NCI-H82 (cell line): ENCODE data around the gene GALNT9.
A peak's percentile ranks its signal among the peaks of the same experiment; 100 is the strongest.
"Not testable (repeated sequence)": the region's sequence is repeated elsewhere in the genome, so short reads cannot be mapped to it uniquely, and the experiment has no call there.

ENCODE experiments used
- DNase-seq: peaks from one replicate; lab custom pipeline; 2025; lab: John Stamatoyannopoulos, UW

The GALNT9 gene

DNA sequence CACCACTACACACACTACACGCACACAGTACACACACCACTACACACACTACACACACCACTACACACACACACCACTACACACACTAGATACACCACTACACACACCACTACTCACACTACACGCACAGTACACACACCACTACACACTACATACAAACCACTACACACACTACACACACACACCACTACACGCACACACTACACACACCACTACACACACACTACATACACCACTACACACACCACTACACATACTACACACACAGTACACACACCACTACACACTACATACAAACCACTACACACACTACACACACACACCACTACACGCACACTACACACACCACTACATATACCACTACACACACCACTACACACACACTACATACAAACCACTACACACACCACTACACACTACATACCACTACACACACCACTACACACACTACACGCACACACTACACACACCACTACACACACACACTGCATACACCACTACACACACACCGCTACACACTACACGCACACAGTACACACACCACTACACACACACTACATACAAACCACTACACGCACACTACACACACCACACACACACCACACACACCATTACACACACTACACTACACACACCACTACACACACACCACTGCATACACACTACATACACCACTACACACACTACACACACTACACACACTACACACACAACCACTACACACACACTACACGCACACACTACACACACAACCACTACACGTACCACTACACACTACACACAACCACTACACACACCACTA lies 173.4 kb downstream of the GALNT9 start:
- no peak for DNase-seq

DNA sequence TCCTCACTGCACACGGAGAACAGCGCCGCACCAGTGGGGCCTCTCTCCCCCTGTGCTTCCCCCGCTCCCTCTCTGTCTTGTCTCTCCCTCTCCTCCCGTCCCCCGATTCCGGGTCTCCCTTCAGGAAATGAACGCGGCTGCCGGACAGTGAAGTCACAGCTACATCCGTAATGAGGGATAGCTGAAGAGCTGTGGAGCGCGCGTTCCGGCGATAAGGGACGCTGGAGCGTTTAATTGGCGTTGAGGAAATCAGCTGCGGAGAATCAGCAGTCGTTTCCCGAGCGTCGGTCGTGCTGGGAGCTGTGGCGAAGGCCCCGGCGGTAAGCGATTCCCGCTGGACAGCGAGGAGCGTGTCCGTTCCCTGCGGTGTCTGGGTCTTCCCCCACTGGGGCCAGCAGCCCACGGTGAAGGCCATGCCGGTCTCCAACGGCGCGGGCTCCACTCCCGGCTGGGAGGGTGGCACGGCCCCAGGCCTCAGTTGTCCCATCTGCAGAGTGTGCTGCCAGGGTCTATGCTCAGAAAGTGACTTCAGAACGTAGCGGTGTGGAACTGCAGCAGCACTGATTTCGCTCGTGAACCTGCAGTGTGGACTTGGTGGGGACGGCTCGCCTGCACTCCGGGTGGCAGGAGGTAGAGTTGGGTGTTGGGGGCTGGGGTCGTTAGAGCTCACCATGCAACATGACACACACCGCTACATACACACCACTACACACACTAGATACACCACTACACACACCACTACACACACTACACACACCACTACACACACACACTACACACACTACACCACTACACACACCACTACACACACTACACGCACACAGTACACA lies 174.2 kb downstream of the GALNT9 start:
- DNase-seq, result no peak

DNA sequence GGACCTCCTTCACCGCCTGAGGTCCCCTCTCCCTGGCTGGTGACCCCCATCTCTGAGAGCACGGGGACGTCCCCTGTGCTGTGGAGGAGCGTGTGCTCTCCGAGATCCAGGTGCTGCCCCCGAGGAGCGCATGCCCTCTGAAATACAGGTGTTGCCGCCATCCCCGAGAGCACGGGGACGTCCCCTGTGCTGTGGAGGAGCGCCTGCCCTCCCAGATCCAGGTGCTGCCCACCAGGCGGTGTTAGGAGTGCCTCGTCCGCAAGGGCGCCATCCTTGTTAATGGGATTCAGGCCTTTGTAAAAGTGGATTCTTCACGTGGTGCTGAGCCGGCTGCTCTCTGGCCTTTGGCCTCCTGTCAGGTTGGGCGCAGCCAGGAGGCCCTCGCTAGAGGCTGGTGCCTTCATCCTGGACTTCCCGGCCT lies 175.0 kb downstream of the GALNT9 start:
- DNase-seq, result peak; percentile 49

DNA sequence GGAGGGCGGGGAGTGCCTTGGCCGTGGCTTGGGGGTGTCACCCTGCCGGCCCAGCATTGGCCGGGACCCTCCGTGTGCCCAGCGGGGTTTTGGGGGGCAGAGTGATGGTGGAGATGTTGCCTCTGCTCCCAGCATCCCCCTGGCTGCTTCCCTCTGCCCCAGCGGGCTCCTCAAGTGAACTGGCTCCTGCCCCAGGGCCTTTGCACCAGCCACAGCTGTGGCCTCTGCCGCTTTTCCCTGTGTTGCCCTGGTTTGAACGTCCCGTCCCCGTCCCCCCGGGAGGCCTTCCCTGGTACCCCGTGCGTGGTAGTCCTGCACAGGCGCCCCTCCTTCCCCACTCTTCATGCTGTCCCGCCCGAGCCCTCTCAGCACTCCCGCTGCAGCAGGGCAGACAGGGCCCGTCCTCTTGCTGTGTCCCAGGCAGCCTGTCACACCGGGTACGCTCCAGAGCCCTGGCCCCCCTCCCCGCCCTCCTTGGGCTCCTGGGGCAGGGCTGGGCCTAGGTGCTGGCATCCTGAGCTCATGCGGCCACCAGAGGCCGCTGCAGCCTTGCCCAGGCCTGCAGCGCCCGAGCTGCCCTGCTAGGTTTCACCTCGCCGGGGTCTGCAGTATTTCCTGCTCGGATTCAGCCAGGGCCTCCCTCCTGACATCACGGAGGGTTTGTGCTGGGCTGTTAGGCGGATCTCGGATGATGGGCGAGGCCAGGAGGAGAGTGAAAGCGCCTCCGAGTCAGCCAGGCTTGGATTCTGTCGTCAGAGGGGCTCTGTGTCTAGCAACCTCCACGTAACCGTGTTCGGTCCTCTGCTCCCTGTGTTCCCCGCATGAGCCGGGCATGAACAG lies 175.7 kb downstream of the GALNT9 start:
- DNase-seq, result peak; percentile 92

DNA sequence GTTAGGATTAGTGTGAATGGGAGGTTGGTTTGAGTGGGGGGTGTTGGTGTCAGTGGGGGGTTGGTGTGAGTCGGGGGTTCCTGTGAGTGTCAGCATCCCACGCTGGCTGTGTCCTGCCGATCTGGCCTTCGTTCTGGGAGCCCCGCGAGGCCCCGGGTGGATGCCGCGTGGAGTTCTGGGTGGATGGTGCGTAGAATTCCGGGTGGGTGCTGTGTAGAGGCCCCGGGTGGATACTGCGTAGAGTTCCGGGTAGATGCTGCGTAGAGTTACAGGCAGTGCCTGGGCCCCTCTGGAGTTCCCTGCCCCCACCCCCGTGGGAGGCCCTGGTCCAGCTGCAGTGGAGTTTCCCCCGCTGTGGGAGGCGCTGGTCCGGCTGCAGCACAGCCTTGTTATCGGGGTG lies 176.4 kb downstream of the GALNT9 start:
- no peak for DNase-seq

DNA sequence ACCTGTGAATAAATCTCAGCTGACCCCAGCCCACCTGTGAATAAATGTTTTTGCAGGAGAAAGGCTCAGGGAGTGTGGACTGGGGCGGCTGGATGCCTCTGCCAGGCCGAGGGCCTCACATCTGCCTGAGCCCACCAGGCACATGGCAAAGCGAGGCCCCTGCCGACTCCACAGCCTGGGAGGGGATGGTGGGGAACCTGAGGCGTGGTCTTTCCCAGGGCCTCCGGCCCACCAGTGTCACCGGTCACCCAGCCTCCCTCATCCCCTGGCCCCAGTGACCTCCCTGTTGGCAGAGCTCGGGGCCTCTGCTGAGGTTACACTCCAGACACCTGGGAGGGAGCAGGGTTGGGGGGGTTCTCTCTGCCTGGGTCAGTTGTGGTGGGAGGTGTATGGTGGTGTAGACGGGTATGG lies 177.0 kb downstream of the GALNT9 start:
- no peak for DNase-seq

DNA sequence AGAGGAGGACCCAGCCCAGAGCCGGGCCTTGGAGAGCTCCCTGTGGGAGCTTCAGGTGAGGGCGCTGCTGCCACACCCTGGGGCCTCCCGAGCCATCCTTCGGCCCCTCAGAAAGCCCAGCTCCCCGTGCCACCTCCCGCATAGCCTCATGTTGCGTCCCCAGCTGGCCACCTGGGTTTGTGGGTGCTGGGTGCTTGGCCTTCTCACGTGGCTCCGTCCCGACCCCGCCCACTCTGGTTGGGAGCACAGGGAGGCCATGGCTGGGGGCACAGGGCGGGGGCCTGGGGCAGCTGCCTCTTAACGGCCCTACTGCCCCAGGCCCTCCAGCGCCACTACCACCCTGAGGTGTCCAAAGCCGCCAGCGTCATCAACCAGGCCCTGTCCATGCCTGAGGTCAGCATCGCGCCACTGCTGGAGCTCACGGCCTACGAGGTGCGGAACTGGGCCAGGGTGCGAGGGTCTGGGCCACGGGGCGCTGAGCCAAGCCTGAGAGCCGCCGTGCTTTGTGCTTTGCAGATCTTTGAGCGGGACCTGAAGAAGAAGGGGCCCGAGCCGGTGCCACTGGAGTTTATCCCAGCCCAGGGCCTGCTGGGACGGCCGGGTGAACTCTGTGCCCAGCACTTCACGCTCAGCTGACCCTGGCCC lies 177.5 kb downstream of the GALNT9 start:
- no peak for DNase-seq

DNA sequence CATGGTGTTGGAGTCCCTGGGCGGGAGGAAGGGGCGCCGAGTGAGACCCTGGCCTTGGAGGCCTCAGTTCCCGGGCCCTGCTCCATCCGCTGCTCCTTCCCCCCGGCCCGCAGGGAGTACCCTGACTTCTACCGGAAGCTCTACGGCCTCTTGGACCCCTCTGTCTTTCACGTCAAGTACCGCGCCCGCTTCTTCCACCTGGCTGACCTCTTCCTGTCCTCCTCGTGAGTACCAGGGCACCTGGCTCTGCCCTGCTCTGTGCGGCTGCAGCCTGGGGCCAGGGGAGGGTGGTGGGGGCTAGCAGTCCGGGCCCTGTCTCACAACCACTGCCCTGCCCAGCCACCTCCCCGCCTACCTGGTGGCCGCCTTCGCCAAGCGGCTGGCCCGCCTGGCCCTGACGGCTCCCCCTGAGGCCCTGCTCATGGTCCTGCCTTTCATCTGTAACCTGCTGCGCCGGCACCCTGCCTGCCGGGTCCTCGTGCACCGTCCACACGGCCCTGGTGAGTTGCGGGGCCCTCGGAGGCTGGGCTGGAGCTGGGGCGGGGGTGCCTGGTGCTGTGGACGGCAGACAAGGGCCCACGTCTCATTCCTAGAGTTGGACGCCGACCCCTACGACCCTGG lies 178.1 kb downstream of the GALNT9 start:
- no peak for DNase-seq

DNA sequence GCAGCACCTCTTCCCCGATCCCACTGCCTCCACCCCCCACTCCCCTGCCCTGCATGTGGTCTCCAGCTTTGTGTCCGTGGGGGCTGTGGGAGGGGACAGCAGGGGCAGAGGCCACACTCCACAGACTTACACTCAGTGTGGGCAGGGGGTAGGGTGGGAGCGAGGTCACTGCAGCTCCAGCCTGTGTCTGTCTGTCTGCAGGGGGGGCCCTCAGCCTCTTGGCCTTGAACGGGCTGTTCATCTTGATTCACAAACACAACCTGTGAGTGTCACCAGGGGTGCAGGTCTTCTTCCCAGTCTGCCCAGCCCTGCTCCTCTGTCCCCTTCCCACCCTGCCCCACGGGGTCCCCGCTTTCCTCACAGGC lies 178.6 kb downstream of the GALNT9 start:
- no peak for DNase-seq

DNA sequence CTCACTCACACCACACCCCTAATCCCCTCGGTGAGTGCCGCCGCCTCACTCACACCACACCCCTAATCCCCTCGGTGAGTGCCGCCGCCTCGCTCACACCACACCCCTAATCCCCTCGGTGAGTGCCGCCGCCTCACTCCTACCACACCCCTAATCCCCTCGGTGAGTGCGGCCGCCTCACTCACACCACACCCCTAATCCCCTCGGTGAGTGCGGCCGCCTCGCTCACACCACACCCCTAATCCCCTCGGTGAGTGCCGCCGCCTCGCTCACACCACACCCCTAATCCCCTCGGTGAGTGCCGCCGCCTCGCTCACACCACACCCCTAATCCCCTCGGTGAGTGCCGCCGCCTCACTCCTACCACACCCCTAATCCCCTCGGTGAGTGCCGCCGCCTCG lies 179.9 kb downstream of the GALNT9 start:
- not testable (repeated sequence) for DNase-seq

DNA sequence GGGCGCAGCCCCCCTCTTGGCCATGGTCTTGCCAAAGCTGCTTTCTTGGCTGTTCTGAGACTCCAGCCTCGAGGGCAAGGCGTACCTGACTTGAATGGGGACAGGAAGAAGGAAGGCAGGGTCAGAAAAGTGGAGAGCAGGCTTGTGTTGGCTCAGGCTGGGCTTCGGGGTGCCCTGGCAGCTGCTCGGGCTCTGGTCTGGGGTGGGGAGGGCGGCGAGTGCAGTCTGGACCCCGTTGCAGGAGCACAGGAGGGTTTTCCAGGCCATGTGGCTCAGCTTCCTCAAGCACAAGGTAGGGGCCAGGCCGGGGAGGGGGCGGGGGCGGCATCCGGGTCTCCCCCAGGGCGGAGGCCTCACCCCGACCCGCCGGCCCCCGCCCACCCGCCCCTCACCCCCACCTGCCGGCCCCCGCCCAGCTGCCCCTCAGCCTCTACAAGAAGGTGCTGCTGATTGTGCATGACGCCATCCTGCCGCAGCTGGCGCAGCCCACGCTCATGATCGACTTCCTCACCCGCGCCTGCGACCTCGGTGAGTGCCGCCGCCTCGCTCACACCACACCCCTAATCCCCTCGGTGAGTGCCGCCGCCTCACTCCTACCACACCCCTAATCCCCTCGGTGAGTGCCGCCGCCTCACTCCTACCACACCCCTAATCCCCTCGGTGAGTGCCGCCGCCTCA lies 180.9 kb downstream of the GALNT9 start:
- no peak for DNase-seq

DNA sequence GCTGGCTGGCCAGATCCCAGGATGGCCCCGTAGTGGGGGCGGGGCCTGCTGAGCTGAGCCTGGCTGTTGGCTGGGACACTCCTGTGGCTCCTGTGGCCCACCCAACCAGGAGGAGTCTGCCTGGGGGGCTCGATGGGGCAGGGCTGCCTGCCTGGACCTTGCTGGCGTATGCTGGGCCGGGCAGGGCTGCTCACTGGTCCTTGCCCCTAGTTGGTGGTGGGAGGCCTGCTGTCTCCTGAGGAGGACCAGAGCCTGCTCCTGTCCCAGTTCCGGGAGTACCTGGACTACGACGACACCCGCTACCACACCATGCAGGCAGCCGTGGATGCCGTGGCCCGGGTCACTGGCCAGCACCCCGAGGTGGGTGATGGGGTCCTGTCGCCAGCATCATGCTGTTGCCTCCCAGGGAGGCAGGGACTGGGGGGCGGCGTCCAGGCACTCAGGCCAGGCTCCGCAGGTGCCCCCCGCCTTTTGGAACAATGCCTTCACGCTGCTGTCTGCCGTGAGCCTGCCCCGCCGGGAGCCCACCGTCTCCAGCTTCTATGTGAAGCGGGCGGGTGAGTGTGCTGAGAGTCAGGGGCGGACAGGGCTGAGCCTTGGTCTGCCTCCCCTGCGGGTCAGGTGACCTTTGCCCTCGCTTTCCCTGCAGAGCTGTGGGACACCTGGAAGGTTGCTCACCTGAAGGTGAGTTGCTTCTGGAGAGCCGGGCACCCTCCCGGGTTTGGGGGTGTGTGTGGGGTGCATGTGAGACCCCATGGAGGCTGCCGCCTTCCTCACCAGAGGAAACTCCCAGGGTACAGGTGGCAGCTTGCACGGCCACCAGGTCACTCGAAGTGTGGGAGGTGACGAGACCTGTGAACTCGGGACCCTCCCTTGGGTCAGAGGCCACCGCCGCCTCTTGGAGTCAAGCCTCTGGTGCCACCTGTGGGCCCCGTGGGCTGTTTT lies 181.7 kb downstream of the GALNT9 start:
- DNase-seq, result no peak

DNA sequence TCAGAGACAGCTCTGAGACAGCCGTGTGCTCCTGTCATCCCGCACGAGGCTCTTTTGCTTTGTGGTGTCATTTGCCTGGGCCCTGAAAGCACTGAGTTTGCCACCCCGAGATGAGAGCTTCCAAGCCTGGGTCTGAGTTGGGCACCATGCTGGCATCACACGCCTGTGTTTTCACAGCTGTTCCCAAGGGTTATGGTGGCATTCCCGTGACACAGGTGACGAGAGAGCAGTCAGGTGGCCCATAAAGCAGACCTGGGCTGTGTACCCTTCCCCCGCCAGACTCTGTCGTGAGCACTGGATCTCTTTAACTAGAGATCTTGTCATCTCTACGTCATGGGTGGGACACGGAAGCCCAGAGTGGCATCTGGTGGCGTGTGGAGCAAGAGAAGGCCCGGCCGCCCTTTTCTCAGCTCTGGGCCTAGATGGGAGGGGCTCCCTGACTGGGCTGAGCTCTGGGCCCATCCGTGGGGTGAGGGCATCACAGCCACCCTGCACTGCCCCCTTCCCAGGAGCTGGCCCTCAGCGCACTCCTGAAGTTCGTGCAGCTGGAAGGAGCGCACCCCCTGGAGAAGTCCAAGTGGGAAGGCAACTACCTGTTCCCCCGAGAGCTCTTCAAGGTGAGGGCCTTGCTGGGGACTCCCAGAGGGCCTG lies 182.5 kb downstream of the GALNT9 start:
- DNase-seq, result no peak
